ENCODE data around the gene C19orf25. TPM values are rescaled to one million over a fixed set of nuclear protein-coding genes. Genes with fewer than 3 reads are reported as not detected.

C19orf25 gene
- total and polyA plus RNA-seq, 9 of the 15 experiments (the other 6 are each of a cell fraction or from before 2014, with no cell fraction given) = 0.79 to 96.0 (median 36.1) TPM

- TF ChIP-seq REST (IDR thresholded peaks at IDR 0.05; ENCODE audit: borderline replicate concordance) (peak; percentile 71), REST (CRISPR knock-in tag; IDR thresholded peaks at IDR 0.05; ENCODE audit: low read depth) (peak; percentile 82), GTF2B (IDR thresholded peaks at IDR 0.05; ENCODE audit: extremely low read depth, insufficient read length) (no peak), KAT2B (IDR thresholded peaks at IDR 0.05; ENCODE audit: low read depth, low read length) (no peak), ZNF407 (IDR thresholded peaks at IDR 0.05; ENCODE audit: low read depth) (no peak), HDAC1 (IDR thresholded peaks at IDR 0.05) (peak in 1 of 2 experiments; percentile 51; a peak in 2 of 4 replicates), MECOM (CRISPR knock-in tag; IDR thresholded peaks at IDR 0.05) (no peak), ZBTB17 (CRISPR knock-in tag; IDR thresholded peaks at IDR 0.05) (no peak), HNRNPK (IDR thresholded peaks at IDR 0.05; ENCODE audit: low read depth, low read length, poor library complexity, severe bottlenecking) (no peak), ZNF586 (CRISPR knock-in tag; conservative IDR thresholded peaks at IDR 0.05) (no peak)
Observed at GRCh38 chr19:1445185-1445931, 33.7 kb downstream of the C19orf25 start (continued).

All from K562 (cell line).